Stimulated activated CD4-positive, alpha-beta T cell treated with anti-CD3 and anti-CD28 coated beads, Interleukin-12 subunit alpha, Interleukin-12 subunit beta, amount 100 ng/mL, for 24 hours (primary cell): ENCODE results near the gene CCDC187.

Experiments used
- DNase-seq, 2 experiments: peaks; one replicate each; pipeline ENCODE4 v3.0.0-alpha.2; 2020; ENCODE audit warnings: low read depth in 2 of 2

The CCDC187 gene

DNA sequence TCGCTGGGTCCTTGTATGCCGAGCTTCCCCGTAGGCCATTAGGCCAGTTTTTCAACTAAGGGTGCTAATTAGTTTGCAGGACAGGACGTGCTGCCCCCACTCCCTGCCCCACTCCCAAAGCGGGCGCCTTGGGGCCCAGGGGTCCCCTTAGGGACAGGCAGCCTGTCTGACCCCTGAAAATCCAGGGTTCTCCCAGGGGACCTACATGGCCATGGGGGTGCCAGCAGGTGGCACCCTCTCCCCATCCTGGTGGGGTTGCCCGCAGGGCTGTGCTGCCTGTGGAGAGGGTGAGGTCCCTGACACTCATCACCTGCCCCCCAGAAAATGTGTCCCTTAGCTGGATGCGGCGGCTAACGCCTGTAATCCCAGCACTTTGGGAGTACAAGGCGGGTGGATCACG, 8.5 kb upstream of the CCDC187 start:
- DNase-seq: peak in 1 of 2 experiments; percentile 21

DNA sequence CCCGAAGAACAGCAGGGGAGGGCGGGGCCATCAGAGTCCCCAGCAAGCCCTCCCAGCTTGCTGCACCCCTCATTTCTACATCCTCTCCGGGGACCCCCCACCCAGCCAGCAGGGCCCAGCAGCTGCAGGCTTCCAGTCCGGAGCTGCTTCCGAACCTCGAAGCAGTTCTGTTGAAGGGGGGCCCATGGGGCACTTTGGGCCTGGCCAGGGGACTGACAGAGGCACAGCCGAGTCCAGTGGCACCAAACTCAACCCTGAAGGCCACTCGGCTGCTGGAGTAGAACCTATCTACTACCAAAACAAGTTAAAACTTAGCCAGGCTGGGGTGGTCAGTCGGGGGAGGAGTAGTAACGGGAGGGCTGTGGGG, 8.1 kb upstream of the CCDC187 start:
- no peak for DNase-seq

DNA sequence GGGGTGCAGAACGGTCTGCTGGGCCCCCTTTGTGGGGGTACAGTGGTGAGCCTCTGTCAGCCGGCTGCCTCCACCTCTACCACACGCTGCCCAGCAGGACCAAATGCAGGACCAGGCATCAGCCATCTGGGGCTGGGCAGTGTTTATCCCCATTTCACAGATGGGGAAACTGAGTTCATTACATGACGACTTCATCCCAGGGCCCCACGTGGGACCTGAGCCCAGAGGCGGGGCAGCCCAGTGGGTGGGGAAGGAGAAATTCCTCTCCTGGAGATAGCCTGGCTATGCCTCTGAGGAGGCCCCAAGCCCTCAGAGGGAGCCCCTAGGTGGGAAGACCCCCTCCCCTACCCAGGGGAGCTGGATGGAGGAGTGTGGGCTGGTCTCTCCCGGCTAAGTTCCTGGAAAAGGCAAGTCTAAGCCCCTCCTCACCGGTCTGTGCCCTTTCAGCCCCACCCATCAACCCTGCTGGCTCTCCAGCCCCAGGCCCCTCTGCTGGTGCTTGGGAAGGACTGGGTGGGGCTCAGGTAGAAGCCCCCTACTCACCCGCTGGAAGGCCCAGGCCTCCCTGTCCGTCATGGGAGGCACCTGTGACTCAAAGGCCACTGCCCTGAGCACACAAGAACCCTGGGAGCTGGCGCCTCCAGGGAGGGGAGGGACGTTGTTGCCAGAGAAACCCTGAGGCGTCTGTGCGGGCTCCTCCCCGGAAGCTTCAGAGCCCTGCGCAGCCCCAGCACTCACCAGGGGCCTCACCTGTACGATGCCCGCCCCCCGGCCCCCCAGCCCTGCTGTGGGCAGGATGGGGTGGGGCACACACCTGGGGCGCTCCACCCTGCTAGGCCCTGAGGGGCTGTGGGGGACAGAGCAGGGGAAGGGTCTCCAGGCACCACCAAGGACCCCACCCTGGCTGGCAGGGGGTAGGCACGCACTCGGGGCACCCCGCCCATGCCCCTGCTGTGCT, 7.4 kb upstream of the CCDC187 start:
- DNase-seq: no peak

DNA sequence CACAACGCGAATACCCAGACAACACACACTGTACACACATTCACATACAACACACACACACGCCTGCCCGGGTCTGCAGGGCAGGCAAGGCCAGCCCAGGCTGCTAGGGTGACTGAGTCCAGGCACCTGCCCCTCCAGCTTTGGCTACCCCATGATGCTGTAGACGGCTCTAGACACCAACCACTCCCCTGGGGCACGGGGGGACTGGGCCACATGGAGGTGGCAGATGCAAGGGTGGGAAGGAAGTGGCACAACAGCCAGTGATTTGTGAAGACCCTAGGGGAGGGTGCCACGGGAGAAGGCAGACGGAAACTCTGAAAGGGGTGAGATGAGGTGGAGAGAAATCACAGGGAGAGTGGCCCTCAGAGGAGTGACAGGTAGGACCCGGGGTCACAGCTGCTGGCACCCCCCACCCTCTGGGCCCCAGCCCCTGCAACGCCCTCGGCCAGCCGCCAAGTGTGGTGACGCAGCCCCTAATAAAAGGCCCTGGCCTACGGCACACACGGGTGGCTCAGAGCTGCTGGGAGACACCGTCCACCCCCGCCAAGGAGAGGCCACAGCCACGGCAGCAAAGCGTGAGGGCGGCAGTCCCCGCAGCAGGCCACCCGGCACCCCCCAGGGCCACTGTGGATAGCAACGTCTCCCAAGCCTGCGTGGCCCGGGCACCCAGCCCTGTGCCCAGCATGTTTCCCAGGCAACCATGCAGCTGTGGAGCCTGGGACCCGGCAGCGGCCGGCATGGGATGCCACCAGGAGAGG, 6.6 kb upstream of the CCDC187 start:
- DNase-seq: no peak

DNA sequence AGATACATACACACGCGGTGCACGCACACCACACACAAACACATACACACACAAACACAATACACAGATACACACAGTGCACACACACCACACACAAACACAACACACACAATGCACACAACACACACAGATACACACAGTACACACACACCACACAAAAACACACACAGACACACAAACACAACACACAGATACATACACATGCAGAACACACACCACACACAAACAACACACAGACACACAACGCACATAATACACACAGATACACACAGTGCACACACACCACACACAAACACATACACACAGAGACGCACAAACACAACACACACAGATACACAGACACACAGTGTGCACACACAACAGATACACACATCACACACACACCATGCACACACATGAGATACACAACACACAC, 5.9 kb upstream of the CCDC187 start:
- no peak for DNase-seq

DNA sequence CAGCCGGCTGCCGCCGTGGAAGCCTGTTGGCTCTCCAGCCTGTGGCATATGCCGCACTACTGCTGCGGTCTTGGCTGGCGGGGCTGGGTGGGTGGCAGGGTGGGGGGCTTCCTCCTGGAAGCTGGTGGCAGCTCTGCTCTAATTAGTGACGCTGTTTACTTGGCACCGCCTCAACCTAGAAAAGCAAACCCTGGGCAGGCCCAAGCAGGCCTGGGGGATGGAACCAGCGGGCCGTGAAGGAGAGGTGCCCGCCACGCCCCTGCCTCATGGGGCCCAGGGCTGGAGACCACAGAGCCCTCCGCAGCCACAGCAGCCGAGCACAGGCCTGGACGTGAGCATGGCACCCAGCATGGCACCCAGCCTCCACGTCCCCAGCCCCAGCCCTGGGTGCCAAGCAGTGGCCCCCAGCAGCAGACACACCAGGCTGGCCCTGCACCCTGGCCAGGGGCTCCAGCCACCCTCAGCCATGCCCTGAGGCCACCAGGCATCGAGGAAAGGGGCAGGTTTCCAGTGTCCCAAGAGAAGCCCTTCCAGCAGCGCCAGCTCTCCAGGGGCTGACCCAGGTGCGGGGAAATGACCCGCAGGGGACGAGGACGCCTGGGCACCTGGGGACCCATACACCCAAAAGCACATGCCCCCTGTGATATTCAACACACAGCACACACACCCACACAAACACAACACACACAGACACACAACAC, 5.4 kb upstream of the CCDC187 start:
- no peak for DNase-seq

DNA sequence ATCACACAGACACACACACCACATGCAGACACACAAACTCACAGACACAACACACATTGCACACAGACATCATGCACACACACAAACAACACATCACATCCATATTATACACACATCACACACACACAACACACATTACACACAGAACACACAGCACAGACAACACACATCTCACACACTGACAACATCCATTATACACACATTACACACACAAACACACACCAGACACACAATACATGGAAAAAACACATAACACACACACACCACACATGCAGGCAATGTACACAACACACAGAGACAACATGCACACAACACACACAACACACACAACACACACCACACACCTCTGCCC, 4.8 kb upstream of the CCDC187 start:
- no peak for DNase-seq

DNA sequence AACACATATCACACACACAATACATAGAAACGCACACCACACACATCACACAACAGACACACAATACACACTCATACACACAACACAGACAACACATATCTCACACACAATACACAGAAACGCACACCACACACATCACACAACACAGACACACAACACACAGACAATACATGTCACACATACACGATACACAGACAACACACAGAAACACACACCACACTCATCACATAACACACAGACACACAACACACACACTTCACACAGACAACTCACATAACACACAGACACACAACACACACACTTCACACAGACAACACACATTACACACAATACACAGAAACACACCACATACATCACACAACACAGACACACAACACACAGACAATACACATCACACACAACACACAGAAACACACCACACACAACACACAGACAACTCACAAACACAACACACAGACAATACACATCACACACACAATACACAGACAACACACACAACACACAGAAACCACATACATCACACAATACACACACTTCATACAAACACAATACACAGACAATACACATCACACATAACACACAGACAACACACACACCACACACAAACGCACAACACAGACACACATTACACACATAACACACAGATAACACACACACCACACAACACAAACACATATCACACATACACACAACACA, 4.3 kb upstream of the CCDC187 start:
- DNase-seq: no peak

DNA sequence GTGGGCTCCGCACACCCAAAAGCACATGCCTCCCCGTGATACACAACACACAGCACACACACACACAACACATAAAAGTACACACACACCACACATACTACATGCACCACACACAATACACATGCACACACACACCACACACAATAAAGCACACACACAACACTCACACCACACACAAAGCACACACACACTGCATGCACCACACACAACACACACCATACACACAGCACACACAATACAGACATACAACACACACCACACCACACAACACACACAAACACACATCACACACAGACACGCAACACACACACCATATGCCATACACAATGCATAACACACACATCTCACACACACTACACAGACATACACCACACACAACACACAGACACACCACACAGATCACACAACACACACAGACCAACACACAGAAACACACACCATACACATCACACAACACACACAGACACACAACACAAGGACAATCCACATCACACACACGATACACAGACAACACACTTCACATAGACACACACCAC, 3.4 kb upstream of the CCDC187 start:
- DNase-seq: no peak

DNA sequence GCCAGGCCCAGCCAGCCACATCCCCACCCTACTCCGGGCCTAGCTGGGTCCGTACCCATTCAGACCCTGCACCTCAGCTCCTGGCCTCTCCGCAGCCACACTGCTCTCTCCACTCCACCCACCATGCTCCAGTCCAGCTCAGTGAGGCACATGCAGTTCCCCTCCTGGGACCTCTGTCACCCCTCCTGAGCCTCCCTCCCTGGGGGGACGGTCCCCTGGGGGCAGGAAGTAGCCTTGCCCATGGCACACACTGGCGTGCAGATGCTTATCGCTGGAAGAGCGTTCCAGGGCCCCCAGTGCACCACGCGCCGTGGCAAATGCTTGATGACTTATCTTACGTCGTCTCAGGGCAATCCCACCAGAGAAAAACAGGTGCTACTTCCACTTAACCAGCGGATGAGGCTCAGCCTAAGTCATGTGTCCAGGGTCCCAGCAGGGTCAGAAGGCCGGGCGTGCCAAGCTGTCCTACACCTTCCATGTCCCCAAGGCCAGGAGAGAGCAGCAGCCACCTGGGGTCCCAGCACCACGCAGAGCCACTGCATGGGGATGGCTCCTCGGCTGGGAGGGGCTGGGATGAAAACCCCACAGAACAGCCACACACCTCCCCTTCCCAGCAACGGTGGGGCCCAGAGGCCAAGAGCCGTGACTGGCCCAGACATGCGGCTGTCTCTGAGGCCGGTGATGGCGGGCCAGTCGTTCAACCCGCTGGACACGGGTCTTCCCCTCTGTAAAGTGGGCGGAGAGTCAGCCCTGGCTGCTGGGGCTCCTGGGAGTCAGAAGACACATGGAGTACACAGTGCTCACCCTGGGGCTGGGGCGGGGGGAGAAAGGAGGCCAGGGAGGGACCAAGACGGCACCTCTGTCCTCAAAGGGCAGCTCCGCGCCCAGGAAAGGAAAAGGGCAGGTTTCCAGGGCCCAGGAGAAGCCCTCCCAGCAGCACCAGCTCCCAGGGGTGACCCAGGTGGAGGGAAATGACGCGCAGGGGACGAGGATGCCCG, 2.6 kb upstream of the CCDC187 start:
- DNase-seq: no peak

DNA sequence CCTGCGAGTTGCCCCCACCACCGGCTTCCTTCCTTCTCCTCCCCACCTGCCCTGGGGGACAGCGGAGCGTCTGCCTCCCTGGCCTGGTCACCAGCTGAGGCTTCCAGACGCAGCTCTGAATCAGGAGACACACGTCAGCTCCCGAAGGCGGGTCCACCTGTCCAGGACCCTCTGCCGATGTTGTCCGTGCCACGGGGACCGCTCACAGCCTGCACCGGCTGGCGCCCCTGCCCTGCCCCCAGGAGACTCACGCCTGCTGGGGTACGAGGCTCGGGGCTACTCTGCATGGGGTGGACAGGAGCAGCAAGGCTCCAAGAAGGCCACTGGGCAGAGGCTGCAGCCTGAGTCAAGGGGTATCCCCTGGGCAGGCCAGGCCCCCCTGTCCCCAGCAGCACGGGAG, 1.9 kb upstream of the CCDC187 start:
- no peak for DNase-seq

DNA sequence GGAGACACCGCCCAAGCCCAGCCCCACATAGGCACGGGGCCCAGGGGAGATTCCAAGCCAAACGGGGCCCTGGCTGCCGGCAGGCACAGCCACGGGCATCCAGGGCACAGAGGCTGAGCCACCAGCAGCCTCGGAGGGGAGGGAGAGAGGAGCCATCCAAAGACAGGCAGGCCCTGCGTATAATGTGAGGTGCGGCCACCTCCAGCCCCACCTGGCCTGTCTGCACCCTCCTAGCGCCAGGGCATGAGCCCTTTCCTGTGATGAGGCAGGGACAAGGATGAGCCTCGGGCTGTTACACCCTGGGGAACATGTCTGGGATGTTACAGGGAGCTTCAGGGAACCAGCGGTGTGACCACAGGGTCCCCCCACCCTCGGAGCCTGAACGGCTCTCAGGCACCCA, 1.1 kb upstream of the CCDC187 start:
- no peak for DNase-seq

DNA sequence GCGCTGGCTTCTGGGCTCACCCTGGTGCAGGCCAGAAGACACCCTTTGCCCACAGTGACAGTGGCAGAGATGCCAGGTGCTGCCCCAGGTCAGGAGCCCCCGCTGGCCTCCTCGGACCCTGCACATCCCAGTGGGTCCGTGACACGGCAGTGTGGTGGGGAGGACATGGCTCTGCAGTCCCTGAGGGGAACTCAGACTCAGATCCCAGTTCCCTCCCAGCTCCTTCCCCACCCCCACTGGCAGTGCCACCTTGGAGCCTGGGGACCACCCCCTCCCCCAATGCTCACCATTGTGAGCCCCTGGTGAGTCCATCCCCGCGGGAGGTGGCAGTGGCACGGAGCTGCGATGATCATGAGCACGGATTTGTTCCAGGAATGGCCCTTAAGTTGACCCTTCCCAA, 562 bp upstream of the CCDC187 start:
- no peak for DNase-seq

DNA sequence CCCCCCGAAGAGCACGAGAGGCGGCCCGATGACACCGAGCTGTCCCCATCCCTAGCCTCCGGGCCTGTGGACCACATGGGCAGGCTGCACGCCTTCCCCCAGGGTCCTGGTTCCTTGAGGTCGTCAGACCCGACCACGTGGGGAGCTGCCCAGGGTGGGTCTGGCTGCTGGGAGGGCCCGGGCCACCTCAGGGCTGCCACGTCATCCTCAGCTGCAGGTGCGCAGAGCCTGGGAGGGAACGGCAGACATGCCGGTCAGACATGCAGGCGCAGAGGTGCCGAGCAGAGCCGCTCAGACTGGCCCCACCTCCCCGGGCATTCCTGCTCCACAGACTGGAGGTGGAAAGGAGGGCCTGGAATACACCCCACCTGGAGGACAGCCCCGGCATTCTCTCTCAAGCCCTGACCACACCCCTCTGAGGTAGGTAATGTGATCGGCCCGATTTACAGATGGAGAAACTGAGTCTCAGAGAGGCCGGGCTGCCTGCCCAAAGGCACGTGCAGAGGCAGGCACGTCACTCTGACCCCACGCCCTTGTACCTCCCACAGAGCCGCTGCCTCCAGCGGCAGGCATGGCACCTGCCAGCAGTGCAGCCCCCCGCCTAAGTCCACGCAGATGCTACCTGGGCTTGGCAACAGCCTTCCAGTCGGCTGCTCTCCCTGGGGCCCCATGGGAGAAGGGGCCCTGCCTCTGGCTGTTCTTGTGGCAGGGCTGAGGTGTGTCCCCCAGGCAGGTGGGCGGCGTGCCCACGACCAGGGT, 649 bp downstream of the CCDC187 start:
- no peak for DNase-seq

DNA sequence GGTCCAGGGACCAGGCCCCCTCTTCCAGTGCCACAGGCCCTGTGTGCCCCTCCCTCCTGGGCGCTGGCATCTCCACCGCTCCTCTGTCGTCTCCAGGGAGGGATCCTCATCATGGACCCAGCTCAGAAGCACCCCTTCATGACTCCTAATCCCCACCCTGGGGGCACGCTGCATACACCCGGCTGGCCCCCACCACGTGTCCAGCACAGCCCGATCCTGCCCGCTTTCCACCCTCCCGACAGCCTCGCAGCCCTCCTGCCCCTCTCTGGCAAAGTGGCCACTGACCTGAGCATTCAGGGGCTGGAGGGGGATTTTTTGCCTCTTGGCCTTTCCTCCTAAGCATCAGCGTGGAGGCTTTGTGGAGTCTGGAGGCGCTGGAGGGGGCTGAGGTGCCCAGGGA, 1.4 kb downstream of the CCDC187 start:
- DNase-seq: no peak

DNA sequence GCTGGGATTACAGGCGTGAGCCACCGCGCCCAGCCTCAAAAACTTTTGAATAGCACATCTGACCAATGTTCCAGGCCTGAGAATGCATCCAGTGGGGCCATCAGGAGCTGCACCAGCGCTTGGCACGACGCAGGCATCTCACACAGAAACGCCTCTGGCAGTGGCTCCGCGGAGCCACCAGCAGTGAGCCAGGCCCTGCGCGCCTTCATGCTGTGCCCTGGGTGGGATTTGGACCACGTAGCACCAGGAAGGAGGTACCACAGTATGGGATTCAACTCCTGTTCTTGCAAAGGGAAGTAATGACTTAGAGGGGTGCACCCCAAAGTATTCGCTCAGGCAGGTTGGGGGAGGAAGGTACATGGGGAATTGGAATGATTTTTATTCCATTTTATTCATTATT, 3.0 kb downstream of the CCDC187 start:
- no peak for DNase-seq

DNA sequence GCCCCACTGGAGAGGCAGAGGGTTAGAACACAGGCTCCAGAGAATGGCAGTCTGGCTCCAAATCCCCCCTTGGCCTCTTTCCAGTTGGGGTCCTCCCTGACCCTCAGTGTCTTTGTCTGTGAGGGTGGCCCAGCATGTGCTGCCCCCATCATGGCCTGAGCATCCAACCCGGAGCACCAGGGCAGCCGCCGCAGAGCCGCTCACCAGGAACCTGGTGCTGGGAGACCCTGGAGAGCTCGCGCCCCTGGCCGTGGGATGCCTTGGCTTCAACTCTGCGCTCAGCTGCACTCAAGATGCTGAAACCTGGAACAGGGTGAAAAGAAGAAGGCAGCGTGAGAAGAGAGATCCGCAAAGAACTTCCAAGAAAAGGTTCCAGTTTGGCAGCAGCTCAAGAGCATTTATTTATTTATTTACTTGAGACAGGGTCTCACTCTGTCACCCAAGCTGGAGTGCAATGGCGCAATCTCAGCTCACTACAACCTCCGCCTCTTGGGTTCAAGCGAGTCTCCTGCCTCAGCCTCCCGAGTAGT, 3.8 kb downstream of the CCDC187 start:
- no peak for DNase-seq

DNA sequence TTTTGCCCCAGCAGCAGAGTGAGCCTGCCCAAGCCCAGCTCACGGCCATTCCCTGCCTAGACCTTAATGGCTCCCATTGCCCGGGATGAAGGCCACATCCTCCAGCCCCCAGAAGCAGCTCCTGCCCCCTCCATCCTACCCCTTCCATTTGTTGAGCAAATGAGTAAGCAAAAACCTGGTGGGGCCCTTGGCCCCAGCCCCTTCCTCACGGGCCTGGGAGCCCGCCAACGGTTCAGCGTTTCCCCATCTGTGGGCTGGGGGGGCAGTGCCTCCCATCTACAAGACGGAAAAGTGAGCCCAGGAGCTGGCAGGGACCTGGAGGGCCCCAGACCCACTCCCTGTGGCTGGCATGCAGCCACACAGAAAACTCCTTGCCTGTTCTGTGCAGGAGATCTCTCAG, 4.4 kb downstream of the CCDC187 start:
- no peak for DNase-seq

DNA sequence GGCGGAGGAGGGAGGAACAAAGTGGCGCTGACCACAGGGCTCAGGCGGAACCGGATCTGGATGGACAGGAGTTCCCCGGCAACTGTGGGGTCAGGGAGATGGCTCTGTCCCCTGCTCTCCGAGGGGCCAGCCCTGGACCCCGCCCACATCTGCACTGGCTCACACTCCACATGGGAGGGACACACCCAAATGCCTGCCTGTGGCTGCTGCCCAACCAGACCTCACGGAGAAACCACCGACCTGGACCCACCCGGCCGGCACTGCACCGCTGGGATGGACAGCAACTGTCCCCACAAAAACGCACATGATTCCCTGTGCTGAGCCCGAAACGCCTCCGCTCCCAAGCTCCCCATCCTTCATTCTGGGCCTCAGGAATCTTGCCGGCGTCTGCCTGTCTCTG, 4.8 kb downstream of the CCDC187 start:
- no peak for DNase-seq
